RCC 7860 (cell line): ENCODE measurements around the gene IL10RB.

ENCODE experiments used
- DNase-seq: peaks from one replicate; pipeline ENCODE4 v3.0.0-alpha.2; 2015; ENCODE audit warnings: low spot score
- FAIRE-seq: peaks from 2 replicates; lab custom pipeline; 2012; peaks lifted over from hg19 to GRCh38; lab: Jason Lieb, UNC

IL10RB gene

GRCh38 chr21:33325222-33326067 is 59.3 kb downstream of the IL10RB start:
- DNase-seq (peak; percentile 53), FAIRE-seq (peak; percentile 5)

GRCh38 chr21:33327326-33327725 is 61.2 kb downstream of the IL10RB start:
- DNase-seq (no peak), FAIRE-seq (no peak)

- no peak for DNase-seq
- no peak for FAIRE-seq
These were observed 61.7 kb downstream of the IL10RB start for GRCh38 chr21:33327792-33328433.

- FAIRE-seq: no peak
- no peak for DNase-seq
These were observed 64.6 kb downstream of the IL10RB start for GRCh38 chr21:33330726-33331125.

- FAIRE-seq (no peak), DNase-seq (no peak)
These were observed 66.0 kb downstream of the IL10RB start for GRCh38 chr21:33332143-33332542.

GRCh38 chr21:33334191-33334590 is 68.0 kb downstream of the IL10RB start:
- no peak for FAIRE-seq

GRCh38 chr21:33334824-33335223 is 68.7 kb downstream of the IL10RB start:
- no peak for FAIRE-seq
- DNase-seq: no peak

More at GRCh38 chr21:33334191-33334590, 68.0 kb downstream of the IL10RB start:
- DNase-seq: no peak

GRCh38 chr21:33339135-33339534 is 73.0 kb downstream of the IL10RB start:
- FAIRE-seq (no peak), DNase-seq (no peak)

GRCh38 chr21:33339918-33340317 is 73.8 kb downstream of the IL10RB start:
- FAIRE-seq (no peak), DNase-seq (no peak)

GRCh38 chr21:33345751-33346238 is 79.6 kb downstream of the IL10RB start:
- FAIRE-seq (no peak), DNase-seq (no peak)
